A673 (cell line): ENCODE results near the gene SPACA5.

Experiments used
- EZH2 ChIP-seq: fragments of 200-600 bp; sonication (generic); IDR thresholded peaks from 2 replicates; pipeline ENCODE4 v1.6.1; 2017; ENCODE audit warnings: borderline replicate concordance, low read depth, mild to moderate bottlenecking, mixed read lengths, antibody characterized with exemption, low read length; ENCODE audit not compliant: poor library complexity, severe bottlenecking
- TF ChIP-seq, protein P1 (sequence below): fragments of 300-800, 200-600 bp; sonication (generic); conservative IDR thresholded peaks from 2 replicates; pipeline ENCODE4 v1.5.1; 2017; ENCODE audit warnings: low read depth, mild to moderate bottlenecking, antibody characterized with exemption, low read length, moderate library complexity, mixed read lengths

DNA sequence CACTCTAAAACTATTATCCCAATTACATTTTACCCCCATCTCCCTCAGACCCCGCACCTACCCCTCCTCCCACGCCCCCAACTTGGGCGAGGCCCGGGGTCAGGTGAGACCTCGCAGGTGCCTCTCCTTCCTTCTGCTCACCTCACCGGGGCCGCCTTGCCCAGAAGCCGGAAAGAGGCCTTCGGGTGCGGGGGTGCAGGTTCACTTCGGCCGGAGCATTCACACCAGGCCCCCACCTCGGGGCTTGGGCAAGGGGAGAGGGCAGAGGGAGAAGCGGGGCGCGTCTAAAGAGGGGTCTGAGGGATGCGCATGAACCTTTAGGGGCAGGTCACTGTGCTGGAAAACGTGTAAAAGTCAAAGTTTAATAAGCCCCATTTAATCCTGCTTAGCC, 3.4 kb upstream of the SPACA5 start:
- no peak for TF ChIP-seq EZH2
- TF ChIP-seq, protein P1, sequence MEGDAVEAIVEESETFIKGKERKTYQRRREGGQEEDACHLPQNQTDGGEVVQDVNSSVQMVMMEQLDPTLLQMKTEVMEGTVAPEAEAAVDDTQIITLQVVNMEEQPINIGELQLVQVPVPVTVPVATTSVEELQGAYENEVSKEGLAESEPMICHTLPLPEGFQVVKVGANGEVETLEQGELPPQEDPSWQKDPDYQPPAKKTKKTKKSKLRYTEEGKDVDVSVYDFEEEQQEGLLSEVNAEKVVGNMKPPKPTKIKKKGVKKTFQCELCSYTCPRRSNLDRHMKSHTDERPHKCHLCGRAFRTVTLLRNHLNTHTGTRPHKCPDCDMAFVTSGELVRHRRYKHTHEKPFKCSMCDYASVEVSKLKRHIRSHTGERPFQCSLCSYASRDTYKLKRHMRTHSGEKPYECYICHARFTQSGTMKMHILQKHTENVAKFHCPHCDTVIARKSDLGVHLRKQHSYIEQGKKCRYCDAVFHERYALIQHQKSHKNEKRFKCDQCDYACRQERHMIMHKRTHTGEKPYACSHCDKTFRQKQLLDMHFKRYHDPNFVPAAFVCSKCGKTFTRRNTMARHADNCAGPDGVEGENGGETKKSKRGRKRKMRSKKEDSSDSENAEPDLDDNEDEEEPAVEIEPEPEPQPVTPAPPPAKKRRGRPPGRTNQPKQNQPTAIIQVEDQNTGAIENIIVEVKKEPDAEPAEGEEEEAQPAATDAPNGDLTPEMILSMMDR = no peak
